ENCODE measurements around the gene ATOH1.
A peak's percentile ranks its signal among the peaks of the same experiment; 100 is the strongest.

ATOH1 gene

DNA sequence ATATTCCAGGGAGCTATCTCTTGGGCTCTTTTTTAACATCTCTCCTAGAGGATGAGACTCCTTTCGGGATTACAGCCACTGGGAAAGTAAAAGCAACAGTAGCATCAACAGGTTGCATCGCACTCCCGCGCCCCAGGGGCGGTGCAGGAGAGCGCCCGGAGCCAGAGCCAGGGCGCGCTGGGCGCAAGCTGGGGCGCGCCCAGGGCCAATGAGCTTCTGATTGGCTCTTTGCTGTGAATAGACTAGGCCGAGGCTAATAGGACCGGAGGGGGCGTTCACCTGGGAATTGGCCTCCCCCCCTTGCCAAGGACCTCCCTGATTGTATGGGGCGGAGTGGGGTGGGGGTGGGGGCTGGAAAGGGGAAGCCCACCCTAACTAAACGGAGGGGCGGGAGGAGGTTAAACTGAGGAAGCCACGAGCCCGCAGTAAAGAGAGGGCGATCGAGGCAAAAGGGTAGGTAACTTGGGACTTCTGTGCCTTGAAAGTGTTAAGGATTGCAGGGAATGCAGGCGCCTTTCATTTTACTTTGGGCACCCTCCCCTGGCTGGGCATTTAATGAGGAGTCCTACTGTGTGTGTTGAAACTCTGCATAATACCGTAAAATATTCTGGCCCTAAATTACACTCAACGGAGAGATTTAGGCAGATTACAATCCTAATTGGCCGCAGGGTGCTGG lies 1.1 kb upstream of the ATOH1 start:
- DNase-seq (ENCODE audit: low spot score): no peak
- H3K27ac ChIP-seq: no peak overlapping the region
- peak overlapping the region; percentile 41 for H3K4me3 ChIP-seq
- TF ChIP-seq, protein P1, sequence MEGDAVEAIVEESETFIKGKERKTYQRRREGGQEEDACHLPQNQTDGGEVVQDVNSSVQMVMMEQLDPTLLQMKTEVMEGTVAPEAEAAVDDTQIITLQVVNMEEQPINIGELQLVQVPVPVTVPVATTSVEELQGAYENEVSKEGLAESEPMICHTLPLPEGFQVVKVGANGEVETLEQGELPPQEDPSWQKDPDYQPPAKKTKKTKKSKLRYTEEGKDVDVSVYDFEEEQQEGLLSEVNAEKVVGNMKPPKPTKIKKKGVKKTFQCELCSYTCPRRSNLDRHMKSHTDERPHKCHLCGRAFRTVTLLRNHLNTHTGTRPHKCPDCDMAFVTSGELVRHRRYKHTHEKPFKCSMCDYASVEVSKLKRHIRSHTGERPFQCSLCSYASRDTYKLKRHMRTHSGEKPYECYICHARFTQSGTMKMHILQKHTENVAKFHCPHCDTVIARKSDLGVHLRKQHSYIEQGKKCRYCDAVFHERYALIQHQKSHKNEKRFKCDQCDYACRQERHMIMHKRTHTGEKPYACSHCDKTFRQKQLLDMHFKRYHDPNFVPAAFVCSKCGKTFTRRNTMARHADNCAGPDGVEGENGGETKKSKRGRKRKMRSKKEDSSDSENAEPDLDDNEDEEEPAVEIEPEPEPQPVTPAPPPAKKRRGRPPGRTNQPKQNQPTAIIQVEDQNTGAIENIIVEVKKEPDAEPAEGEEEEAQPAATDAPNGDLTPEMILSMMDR (IDR thresholded peaks at IDR 0.05): no peak

DNA sequence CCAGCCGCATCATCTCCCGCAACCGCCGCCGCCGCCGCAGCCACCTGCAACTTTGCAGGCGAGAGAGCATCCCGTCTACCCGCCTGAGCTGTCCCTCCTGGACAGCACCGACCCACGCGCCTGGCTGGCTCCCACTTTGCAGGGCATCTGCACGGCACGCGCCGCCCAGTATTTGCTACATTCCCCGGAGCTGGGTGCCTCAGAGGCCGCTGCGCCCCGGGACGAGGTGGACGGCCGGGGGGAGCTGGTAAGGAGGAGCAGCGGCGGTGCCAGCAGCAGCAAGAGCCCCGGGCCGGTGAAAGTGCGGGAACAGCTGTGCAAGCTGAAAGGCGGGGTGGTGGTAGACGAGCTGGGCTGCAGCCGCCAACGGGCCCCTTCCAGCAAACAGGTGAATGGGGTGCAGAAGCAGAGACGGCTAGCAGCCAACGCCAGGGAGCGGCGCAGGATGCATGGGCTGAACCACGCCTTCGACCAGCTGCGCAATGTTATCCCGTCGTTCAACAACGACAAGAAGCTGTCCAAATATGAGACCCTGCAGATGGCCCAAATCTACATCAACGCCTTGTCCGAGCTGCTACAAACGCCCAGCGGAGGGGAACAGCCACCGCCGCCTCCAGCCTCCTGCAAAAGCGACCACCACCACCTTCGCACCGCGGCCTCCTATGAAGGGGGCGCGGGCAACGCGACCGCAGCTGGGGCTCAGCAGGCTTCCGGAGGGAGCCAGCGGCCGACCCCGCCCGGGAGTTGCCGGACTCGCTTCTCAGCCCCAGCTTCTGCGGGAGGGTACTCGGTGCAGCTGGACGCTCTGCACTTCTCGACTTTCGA lies 654 bp downstream of the ATOH1 start:
- Histone ChIP-seq H3K27ac (no peak overlapping the region), H3K4me3 (peak overlapping the region; percentile 63)
- TF ChIP-seq, protein P1 (IDR thresholded peaks at IDR 0.05): no peak
- no peak for DNase-seq (ENCODE audit: low spot score)

DNA sequence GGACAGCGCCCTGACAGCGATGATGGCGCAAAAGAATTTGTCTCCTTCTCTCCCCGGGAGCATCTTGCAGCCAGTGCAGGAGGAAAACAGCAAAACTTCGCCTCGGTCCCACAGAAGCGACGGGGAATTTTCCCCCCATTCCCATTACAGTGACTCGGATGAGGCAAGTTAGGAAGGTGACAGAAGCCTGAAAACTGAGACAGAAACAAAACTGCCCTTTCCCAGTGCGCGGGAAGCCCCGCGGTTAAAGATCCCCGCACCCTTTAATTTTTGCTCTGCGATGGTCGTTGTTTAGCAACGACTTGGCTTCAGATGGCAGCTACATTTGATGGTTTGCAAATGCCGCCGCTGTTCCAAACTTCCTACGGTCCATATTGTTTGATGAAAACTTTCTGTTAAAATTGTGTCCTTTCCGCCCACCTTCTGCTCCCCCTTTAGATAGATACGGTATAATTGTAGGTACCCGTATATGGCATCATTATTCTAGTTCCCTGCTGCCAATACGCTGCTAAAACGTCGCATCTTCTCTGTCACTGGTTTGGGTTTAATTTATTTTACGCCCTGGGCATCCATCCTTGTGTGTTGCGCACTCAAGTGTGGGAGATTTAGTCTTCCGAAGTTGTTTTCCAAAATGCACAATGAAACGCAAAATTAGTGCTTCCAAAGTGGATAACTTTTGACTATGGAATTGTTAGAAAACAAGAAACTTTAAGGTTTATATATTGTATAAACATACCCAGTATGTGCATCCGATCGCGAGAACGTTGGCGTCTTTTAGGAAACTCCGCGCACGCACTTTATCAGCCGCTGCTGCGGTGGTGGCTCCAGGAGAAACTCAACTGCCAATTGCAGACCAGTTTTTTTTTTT lies 1.5 kb downstream of the ATOH1 start:
- DNase-seq (ENCODE audit: low spot score): no peak
- peak overlapping the region; percentile 63 for H3K4me3 ChIP-seq
- TF ChIP-seq, protein P1 (IDR thresholded peaks at IDR 0.05): no peak
- no peak overlapping the region for H3K27ac ChIP-seq

DNA sequence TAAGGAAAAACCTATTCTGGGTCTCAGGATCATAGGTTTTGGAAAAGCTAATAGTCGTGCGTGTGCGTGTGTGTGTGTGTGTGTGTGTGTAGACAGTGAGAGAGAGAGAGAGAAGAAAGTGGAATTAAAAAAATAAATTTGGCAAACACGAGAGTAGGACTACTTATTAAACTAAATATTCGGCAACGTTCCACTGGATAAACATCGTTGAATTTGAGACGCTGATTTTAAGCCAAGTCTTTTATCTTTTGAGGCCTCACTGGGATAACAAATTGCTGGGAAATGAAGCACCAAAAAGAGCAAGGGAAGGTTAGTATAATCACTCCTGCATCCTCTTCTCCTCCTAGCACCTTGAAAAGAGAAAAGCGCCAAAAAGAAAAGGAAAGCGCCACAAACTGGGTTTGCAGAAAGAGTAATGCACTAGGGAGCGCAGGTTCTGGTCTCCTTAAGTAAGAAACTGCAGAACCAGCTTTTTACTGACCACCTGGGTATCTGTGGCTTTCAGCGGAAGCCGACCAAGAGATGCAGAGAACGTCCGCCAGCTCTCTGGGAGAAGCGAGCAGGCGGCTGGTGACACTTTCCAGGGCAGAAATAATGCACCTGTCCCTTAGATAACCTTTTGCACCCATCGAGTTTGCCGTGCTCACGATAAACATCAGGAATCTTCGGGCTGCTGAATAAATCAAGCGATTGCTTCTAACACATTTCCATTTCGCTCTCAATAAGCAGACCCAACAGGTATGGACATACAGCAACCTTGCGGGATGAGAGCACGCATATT lies 3.4 kb downstream of the ATOH1 start:
- no peak for DNase-seq (ENCODE audit: low spot score)

DNA sequence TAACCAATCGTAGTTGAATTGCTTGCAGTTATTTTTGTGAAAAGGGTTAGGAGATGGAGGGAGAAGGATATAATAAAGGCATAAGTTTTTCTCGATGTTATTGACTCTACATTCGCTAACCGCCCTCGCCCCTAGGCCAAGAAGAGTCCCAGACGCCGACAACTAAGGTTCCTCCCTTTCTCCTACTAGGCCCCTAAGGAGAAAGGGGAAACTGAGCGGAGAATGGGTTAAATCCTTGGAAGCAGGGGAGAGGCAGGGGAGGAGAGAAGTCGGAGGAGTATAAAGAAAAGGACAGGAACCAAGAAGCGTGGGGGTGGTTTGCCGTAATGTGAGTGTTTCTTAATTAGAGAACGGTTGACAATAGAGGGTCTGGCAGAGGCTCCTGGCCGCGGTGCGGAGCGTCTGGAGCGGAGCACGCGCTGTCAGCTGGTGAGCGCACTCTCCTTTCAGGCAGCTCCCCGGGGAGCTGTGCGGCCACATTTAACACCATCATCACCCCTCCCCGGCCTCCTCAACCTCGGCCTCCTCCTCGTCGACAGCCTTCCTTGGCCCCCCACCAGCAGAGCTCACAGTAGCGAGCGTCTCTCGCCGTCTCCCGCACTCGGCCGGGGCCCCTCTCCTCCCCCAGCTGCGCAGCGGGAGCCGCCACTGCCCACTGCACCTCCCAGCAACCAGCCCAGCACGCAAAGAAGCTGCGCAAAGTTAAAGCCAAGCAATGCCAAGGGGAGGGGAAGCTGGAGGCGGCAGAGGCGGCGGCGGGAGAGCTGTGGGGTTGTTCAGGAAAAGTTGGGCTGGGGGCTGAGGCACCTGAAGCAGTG lies 5.9 kb downstream of the ATOH1 start:
- TF ChIP-seq, protein P1 (IDR thresholded peaks at IDR 0.05): no peak
- H3K4me3 ChIP-seq: peak overlapping the region; percentile 56
- no peak for DNase-seq (ENCODE audit: low spot score)
- no peak overlapping the region for H3K27ac ChIP-seq

More for the DNA sequence above, 3.4 kb downstream of the ATOH1 start:
- Histone ChIP-seq H3K27ac (no peak overlapping the region), H3K4me3 (no peak overlapping the region)
- TF ChIP-seq, protein P1 (IDR thresholded peaks at IDR 0.05): no peak

DNA sequence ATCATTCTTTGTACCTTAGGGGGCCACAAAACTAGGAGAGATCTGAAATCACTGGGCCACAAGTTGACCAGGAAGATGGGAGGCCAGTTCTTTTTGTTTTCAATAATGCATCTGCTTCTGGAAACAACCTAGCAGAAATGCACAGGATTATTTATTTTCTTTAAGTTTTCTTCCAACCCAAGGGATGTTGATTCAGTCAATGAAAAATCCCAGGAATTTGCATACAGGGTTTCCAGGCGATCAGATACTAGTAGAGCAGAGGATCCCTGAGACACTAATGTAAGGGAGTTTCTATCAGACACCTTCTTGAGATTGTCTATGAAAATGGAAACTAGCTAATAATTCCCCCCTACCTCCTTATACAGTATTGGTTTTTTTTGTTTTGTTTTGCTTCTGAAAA lies 7.4 kb downstream of the ATOH1 start:
- TF ChIP-seq, protein P1 (IDR thresholded peaks at IDR 0.05): no peak

More for the DNA sequence above, 7.4 kb downstream of the ATOH1 start:
- no peak overlapping the region for H3K4me3 ChIP-seq
- DNase-seq (ENCODE audit: low spot score): no peak
- H3K27ac ChIP-seq: no peak overlapping the region

Data from coronary artery (tissue), 2 donors.